AG09309 (cell line): ENCODE data around the gene COG4.
A peak's percentile ranks its signal among the peaks of the same experiment; 100 is the strongest.

Source experiments
- DNase-seq: peaks from one replicate; pipeline ENCODE4 v3.0.0-alpha.2; 2010; ENCODE audit warnings: low read depth
- H3K4me3 ChIP-seq: 2 replicates; pipeline ENCODE4 v1.5.1; 2011; ENCODE audit warnings: mild to moderate bottlenecking, low read depth, low read length, moderate library complexity; ENCODE audit not compliant: control insufficient read depth
- TF ChIP-seq, protein P1 (sequence below): IDR thresholded peaks from 2 replicates; pipeline ENCODE4 v1.5.1; 2011; ENCODE audit warnings: mild to moderate bottlenecking, low read depth, low read length, inconsistent platforms; ENCODE audit not compliant: insufficient read depth, control insufficient read depth; ENCODE audit errors: missing control alignments

The COG4 gene

GRCh38 chr16:70476272-70477020 lies 46.9 kb downstream of the COG4 start:
- peak; percentile 23 for DNase-seq
- H3K4me3 ChIP-seq: no peak overlapping the region
- TF ChIP-seq, protein P1, sequence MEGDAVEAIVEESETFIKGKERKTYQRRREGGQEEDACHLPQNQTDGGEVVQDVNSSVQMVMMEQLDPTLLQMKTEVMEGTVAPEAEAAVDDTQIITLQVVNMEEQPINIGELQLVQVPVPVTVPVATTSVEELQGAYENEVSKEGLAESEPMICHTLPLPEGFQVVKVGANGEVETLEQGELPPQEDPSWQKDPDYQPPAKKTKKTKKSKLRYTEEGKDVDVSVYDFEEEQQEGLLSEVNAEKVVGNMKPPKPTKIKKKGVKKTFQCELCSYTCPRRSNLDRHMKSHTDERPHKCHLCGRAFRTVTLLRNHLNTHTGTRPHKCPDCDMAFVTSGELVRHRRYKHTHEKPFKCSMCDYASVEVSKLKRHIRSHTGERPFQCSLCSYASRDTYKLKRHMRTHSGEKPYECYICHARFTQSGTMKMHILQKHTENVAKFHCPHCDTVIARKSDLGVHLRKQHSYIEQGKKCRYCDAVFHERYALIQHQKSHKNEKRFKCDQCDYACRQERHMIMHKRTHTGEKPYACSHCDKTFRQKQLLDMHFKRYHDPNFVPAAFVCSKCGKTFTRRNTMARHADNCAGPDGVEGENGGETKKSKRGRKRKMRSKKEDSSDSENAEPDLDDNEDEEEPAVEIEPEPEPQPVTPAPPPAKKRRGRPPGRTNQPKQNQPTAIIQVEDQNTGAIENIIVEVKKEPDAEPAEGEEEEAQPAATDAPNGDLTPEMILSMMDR: no peak

- no peak for DNase-seq
- H3K4me3 ChIP-seq: no peak overlapping the region
- TF ChIP-seq, protein P1: no peak
Observed at GRCh38 chr16:70475054-70475871, 48.1 kb downstream of the COG4 start.

DNA sequence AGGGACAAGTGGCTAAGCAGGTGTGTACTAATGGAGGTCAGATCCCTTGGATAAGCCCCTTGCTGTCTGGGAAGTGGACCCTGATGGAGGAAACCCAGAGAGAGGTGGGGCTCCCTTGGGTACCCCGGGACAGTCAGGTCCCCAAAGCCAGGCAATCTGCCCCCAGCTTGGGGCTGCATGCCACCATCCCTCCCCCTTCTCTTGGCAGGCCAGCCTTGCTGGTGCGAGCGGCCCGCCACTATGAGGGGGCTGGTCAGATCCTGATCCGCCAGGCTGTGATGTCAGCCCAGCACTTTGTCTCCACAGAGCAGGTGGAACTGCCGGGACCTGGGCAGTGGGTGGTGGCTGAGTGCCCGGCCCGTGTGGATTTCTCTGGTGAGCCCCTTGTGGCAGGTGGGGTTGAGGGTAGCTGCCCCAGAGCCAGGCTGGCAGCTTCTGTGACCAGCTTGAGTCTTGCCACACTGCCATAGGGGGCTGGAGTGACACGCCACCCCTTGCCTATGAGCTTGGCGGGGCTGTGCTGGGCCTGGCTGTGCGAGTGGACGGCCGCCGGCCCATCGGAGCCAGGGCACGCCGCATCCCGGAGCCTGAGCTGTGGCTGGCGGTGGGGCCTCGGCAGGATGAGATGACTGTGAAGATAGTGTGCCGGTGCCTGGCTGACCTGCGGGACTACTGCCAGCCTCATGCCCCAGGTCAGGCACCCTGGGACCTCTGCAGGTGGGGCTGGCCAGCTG lies 48.9 kb downstream of the COG4 start:
- TF ChIP-seq, protein P1: no peak
- no peak overlapping the region for H3K4me3 ChIP-seq
- DNase-seq: no peak

- TF ChIP-seq, protein P1: no peak
- no peak for DNase-seq
- H3K4me3 ChIP-seq: no peak overlapping the region
Observed at GRCh38 chr16:70473446-70474319, 49.7 kb downstream of the COG4 start.

DNA sequence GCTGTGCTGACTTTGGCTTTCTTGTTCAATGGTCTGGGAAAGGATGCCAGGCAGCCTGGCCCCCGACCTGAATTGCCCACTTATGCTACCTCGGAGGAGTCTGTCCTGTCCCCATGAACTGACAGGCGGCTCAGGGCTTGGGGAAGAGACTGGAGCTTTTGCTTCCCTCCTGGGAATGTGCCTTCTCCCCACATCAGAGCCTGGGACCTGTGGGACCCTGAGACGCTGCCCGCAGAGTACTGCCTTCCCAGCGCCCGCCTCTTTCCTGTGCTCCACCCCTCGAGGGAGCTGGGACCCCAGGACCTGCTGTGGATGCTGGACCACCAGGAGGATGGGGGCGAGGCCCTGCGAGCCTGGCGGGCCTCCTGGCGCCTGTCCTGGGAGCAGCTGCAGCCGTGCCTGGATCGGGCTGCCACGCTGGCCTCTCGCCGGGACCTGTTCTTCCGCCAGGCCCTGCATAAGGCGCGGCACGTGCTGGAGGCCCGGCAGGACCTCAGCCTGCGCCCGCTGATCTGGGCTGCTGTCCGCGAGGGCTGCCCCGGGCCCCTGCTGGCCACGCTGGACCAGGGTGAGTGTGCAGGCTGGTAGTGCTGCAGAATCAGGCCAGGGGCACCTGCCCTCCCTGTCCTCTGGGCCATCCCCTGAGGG lies 50.4 kb downstream of the COG4 start:
- DNase-seq: no peak
- TF ChIP-seq, protein P1: no peak
- no peak overlapping the region for H3K4me3 ChIP-seq

- DNase-seq: no peak
- TF ChIP-seq, protein P1: peak; percentile 56
- H3K4me3 ChIP-seq: no peak overlapping the region
Observed at GRCh38 chr16:70470927-70471341, 52.4 kb downstream of the COG4 start.
